Activated CD4-positive, alpha-beta T cell treated with anti-CD3 and anti-CD28 coated beads for 1 hour (primary cell): ENCODE results near the gene SALL1.

Experiments used
- DNase-seq: peaks from one replicate; pipeline ENCODE4 v3.0.0-alpha.2; 2020

Gene SALL1

GRCh38 chr16:51139568-51139967 is 11.5 kb downstream of the SALL1 start:
- DNase-seq, result no peak

GRCh38 chr16:51138178-51138577 is 12.9 kb downstream of the SALL1 start:
- DNase-seq, result no peak

GRCh38 chr16:51137097-51137496 is 14.0 kb downstream of the SALL1 start:
- DNase-seq, result no peak

- DNase-seq, result no peak
Observed at GRCh38 chr16:51134876-51135275, 16.2 kb downstream of the SALL1 start.

GRCh38 chr16:51134269-51134812 is 16.7 kb downstream of the SALL1 start:
- DNase-seq, result no peak

GRCh38 chr16:51133688-51134087 is 17.4 kb downstream of the SALL1 start:
- DNase-seq, result no peak

GRCh38 chr16:51133183-51133582 is 17.9 kb downstream of the SALL1 start:
- DNase-seq, result no peak

- no peak for DNase-seq
Observed at GRCh38 chr16:51132490-51133115, 18.5 kb downstream of the SALL1 start.

GRCh38 chr16:51131619-51132018 is 19.5 kb downstream of the SALL1 start:
- DNase-seq, result no peak

GRCh38 chr16:51129105-51129504 is 22.0 kb downstream of the SALL1 start:
- no peak for DNase-seq

GRCh38 chr16:51125992-51126391 is 25.1 kb downstream of the SALL1 start:
- DNase-seq, result no peak

GRCh38 chr16:51124896-51125295 is 26.2 kb downstream of the SALL1 start:
- no peak for DNase-seq

GRCh38 chr16:51121850-51122249 is 29.2 kb downstream of the SALL1 start:
- no peak for DNase-seq

- DNase-seq, result no peak
Observed at GRCh38 chr16:51120730-51121347, 30.2 kb downstream of the SALL1 start.

- no peak for DNase-seq
Observed at GRCh38 chr16:51119973-51120729, 30.9 kb downstream of the SALL1 start.

- no peak for DNase-seq
Observed at GRCh38 chr16:51119556-51119955, 31.5 kb downstream of the SALL1 start.

GRCh38 chr16:51116353-51116752 is 34.7 kb downstream of the SALL1 start:
- no peak for DNase-seq

- no peak for DNase-seq
Observed at GRCh38 chr16:51114382-51114781, 36.7 kb downstream of the SALL1 start.

GRCh38 chr16:51113236-51114125 is 37.6 kb downstream of the SALL1 start:
- DNase-seq, result no peak

- no peak for DNase-seq
Observed at GRCh38 chr16:51112323-51112722, 38.7 kb downstream of the SALL1 start.

- DNase-seq, result no peak
Observed at GRCh38 chr16:51111759-51112158, 39.3 kb downstream of the SALL1 start.

- DNase-seq, result no peak
Observed at GRCh38 chr16:51110700-51111157, 40.3 kb downstream of the SALL1 start.

GRCh38 chr16:51109173-51109572 is 41.9 kb downstream of the SALL1 start:
- DNase-seq, result no peak
